Measurements from ENCODE around the gene HPF1. TPM values are rescaled to one million over a fixed set of nuclear protein-coding genes. Genes with fewer than 3 reads are reported as not detected.

Gene HPF1
- polyA plus RNA-seq, 3 donors, result 10.2 to 29.9 (median 25.1) TPM

- no peaks in the 10 kb centered on the region for H3K9me3 ChIP-seq (replicated peaks in 1 of 2; ENCODE audit: control insufficient read depth in 1 of 2, insufficient read depth in 1 of 2, low read length in 2 of 2)
- no peaks in the 10 kb centered on the region for H3K79me2 ChIP-seq (ENCODE audit: insufficient read depth, low read length)
- TF ChIP-seq, protein P1, sequence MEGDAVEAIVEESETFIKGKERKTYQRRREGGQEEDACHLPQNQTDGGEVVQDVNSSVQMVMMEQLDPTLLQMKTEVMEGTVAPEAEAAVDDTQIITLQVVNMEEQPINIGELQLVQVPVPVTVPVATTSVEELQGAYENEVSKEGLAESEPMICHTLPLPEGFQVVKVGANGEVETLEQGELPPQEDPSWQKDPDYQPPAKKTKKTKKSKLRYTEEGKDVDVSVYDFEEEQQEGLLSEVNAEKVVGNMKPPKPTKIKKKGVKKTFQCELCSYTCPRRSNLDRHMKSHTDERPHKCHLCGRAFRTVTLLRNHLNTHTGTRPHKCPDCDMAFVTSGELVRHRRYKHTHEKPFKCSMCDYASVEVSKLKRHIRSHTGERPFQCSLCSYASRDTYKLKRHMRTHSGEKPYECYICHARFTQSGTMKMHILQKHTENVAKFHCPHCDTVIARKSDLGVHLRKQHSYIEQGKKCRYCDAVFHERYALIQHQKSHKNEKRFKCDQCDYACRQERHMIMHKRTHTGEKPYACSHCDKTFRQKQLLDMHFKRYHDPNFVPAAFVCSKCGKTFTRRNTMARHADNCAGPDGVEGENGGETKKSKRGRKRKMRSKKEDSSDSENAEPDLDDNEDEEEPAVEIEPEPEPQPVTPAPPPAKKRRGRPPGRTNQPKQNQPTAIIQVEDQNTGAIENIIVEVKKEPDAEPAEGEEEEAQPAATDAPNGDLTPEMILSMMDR (IDR thresholded peaks at IDR 0.05), result no peak
- no peaks in the 10 kb centered on the region for H3K4me1 Mint-ChIP-seq
- no peak overlapping the region for H3K27ac ChIP-seq (ENCODE audit: low read depth in 1 of 2, low read length in 2 of 2)
- no CpG with 5 or more reads among the region's 2 CpGs for WGBS (ENCODE audit: insufficient coverage)
- no peaks in the 10 kb centered on the region for H3K27me3 ChIP-seq (ENCODE audit: control insufficient read depth in 2 of 2, insufficient read depth in 2 of 2, low read length in 2 of 2)
- H3K4me3 Mint-ChIP-seq, result no peak overlapping the region
- intact Hi-C loops (cut with micrococcal nuclease), result no loop called here
- no peaks in the 10 kb centered on the region for H4K20me1 ChIP-seq (ENCODE audit: insufficient read depth, low read length)
- no peak overlapping the region for H3K4me3 ChIP-seq (replicated peaks in 1 of 3; ENCODE audit: low read depth in 2 of 3, low read length in 3 of 3)
- H3K27ac Mint-ChIP-seq, result no peak overlapping the region
- no peak overlapping the region for H2AFZ ChIP-seq (ENCODE audit: insufficient read depth, low read depth, low read length, poor library complexity, severe bottlenecking)
- peaks cover 61 to 62% of the 10 kb centered on the region in 2 donors for H3K36me3 Mint-ChIP-seq
- no peaks in the 10 kb centered on the region for H3K9me3 Mint-ChIP-seq
- H3K4me1 ChIP-seq (ENCODE audit: control insufficient read depth in 1 of 2, insufficient read depth in 2 of 2, low read length in 2 of 2), result no peaks in the 10 kb centered on the region
- H3K9ac ChIP-seq (ENCODE audit: insufficient read depth, low read length, poor library complexity, severe bottlenecking), result no peak overlapping the region
- no peaks in the 10 kb centered on the region for H3K27me3 Mint-ChIP-seq (ENCODE audit: low read depth in 3 of 3)
- peaks cover 40 to 80% of the 10 kb centered on the region in 2 donors for H3K36me3 ChIP-seq (replicated peaks in 1 of 2; ENCODE audit: control insufficient read depth in 1 of 2, insufficient read depth in 2 of 2, low read length in 2 of 2)
- H3K4me2 ChIP-seq (replicated peaks; ENCODE audit: extremely low read depth, low read length, poor library complexity, severe bottlenecking), result no peak overlapping the region
- DNase-seq, result no peak
These were observed 41.9 kb downstream of the HPF1 start for GRCh38 chr4:169715826-169716225.

DNA sequence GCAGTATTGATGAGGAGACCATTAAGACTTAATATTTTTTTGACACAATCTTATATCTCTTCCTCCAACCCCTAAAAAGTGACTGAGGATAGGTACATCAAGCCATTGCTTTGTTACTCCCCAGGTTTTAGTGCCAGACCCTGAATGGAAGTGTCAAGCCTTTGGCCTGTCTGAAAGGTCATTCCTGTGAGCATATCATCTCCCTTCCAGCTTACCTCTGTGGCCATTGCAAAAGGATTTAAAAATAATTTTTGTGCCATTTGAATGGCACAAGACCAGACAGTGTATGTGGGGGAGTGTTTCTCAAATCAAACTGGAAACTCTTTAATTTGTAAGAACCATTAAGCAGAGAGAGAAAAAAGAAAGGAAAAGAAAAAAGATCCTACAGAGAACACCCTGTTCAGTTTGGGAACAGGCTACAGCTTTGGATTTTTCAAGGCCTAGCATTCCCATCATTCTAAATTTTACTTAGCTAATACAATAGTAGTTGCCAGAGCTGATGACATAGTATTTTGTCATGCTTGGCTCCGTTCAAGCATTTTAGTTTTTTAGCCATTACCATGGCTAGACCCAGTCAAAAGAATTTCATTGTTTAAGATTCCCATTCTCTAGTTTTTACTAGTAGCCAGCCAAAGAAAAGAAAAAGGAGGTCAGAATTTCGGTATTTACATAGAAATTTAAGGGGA is 49.6 kb downstream of the HPF1 start:
- H3K27me3 ChIP-seq (ENCODE audit: control insufficient read depth in 2 of 2, insufficient read depth in 2 of 2, low read length in 2 of 2), result no peaks in the 10 kb centered on the region
- H3K9me3 ChIP-seq (replicated peaks in 1 of 2; ENCODE audit: control insufficient read depth in 1 of 2, insufficient read depth in 1 of 2, low read length in 2 of 2), result no peaks in the 10 kb centered on the region
- peak overlapping the region in 2 of 7 donors; percentile 29 to 41 for H3K27ac Mint-ChIP-seq
- H3K9ac ChIP-seq (ENCODE audit: insufficient read depth, low read length, poor library complexity, severe bottlenecking), result no peak overlapping the region
- H3K4me2 ChIP-seq (replicated peaks; ENCODE audit: extremely low read depth, low read length, poor library complexity, severe bottlenecking), result no peak overlapping the region
- H3K27ac ChIP-seq (ENCODE audit: low read depth in 1 of 2, low read length in 2 of 2), result no peak overlapping the region
- H3K36me3 ChIP-seq (replicated peaks in 1 of 2; ENCODE audit: control insufficient read depth in 1 of 2, insufficient read depth in 2 of 2, low read length in 2 of 2), result peaks cover 18 to 65% of the 10 kb centered on the region in 2 donors
- no peak for DNase-seq
- no peaks in the 10 kb centered on the region for H3K9me3 Mint-ChIP-seq
- no peaks in the 10 kb centered on the region for H3K27me3 Mint-ChIP-seq (ENCODE audit: low read depth in 3 of 3)
- H3K4me1 Mint-ChIP-seq, result no peaks in the 10 kb centered on the region
- no peaks in the 10 kb centered on the region for H3K79me2 ChIP-seq (ENCODE audit: insufficient read depth, low read length)
- no CpG with 5 or more reads among the region's 2 CpGs for WGBS (ENCODE audit: insufficient coverage)
- H3K4me3 ChIP-seq (replicated peaks in 1 of 3; ENCODE audit: low read depth in 2 of 3, low read length in 3 of 3), result no peak overlapping the region
- intact Hi-C loops (cut with micrococcal nuclease), result no loop called here
- H3K36me3 Mint-ChIP-seq, result peaks cover 51 to 57% of the 10 kb centered on the region in 2 donors
- H3K4me3 Mint-ChIP-seq, result no peak overlapping the region
- TF ChIP-seq, protein P1 (IDR thresholded peaks at IDR 0.05), result no peak
- H4K20me1 ChIP-seq (ENCODE audit: insufficient read depth, low read length), result no peaks in the 10 kb centered on the region
- H2AFZ ChIP-seq (ENCODE audit: insufficient read depth, low read depth, low read length, poor library complexity, severe bottlenecking), result no peak overlapping the region
- no peaks in the 10 kb centered on the region for H3K4me1 ChIP-seq (ENCODE audit: control insufficient read depth in 1 of 2, insufficient read depth in 2 of 2, low read length in 2 of 2)
